Measurements from ENCODE around the gene NUAK1. TPM values are rescaled to one million over a fixed set of nuclear protein-coding genes. Genes with fewer than 3 reads are reported as not detected.

The NUAK1 gene
- total RNA-seq, 1 donor, result 21.7 TPM

- Histone ChIP-seq H3K4me2 (ENCODE audit: insufficient read depth, low read length) (no peak overlapping the region), H4K20me1 (ENCODE audit: insufficient read depth, low read length) (peaks cover 15% of the 10 kb centered on the region), H2AFZ (ENCODE audit: low read length) (no peak overlapping the region), H3K79me2 (ENCODE audit: insufficient read depth, low read length) (peaks cover 32% of the 10 kb centered on the region), H3K9me3 (ENCODE audit: low read depth, low read length) (no peaks in the 10 kb centered on the region), H3K27ac (ENCODE audit: low read depth, low read length) (no peak overlapping the region), H3K27me3 (ENCODE audit: insufficient read depth, low read length) (no peaks in the 10 kb centered on the region), H3K4me1 (ENCODE audit: insufficient read depth, low read length) (peaks cover 32% of the 10 kb centered on the region), H3K4me3 (ENCODE audit: insufficient read depth, low read length) (no peak overlapping the region), H3K36me3 (ENCODE audit: insufficient read depth, low read length) (peaks cover 9% of the 10 kb centered on the region)
- TF ChIP-seq CTCF (IDR thresholded peaks at IDR 0.05; ENCODE audit: extremely low read depth, low read depth, low read length), result no peak
- no peak for DNase-seq (ENCODE audit: insufficient read length, low spot score, missing footprints)
These were observed 31.9 kb downstream of the NUAK1 start for GRCh38 chr12:106106892-106107291.

GRCh38 chr12:106106061-106106566 is 32.6 kb downstream of the NUAK1 start:
- no peak overlapping the region for H3K4me2 ChIP-seq (ENCODE audit: insufficient read depth, low read length)

GRCh38 chr12:106101803-106102202 is 37.0 kb downstream of the NUAK1 start:
- Histone ChIP-seq H3K4me1 (ENCODE audit: insufficient read depth, low read length) (peaks cover 7% of the 10 kb centered on the region), H3K79me2 (ENCODE audit: insufficient read depth, low read length) (peaks cover 1% of the 10 kb centered on the region), H3K36me3 (ENCODE audit: insufficient read depth, low read length) (peaks cover 15% of the 10 kb centered on the region), H3K4me3 (ENCODE audit: insufficient read depth, low read length) (no peak overlapping the region), H4K20me1 (ENCODE audit: insufficient read depth, low read length) (peaks cover 6% of the 10 kb centered on the region), H3K4me2 (ENCODE audit: insufficient read depth, low read length) (no peak overlapping the region), H3K27me3 (ENCODE audit: insufficient read depth, low read length) (no peaks in the 10 kb centered on the region), H3K9me3 (ENCODE audit: low read depth, low read length) (no peaks in the 10 kb centered on the region), H2AFZ (ENCODE audit: low read length) (no peak overlapping the region), H3K27ac (ENCODE audit: low read depth, low read length) (no peak overlapping the region)
- no peak for TF ChIP-seq CTCF (IDR thresholded peaks at IDR 0.05; ENCODE audit: extremely low read depth, low read depth, low read length)
- DNase-seq (ENCODE audit: insufficient read length, low spot score, missing footprints), result no peak

More at GRCh38 chr12:106106061-106106566, 32.6 kb downstream of the NUAK1 start:
- peaks cover 27% of the 10 kb centered on the region for H3K79me2 ChIP-seq (ENCODE audit: insufficient read depth, low read length)
- no peaks in the 10 kb centered on the region for H3K9me3 ChIP-seq (ENCODE audit: low read depth, low read length)
- peaks cover 32% of the 10 kb centered on the region for H3K4me1 ChIP-seq (ENCODE audit: insufficient read depth, low read length)
- no peak overlapping the region for H3K4me3 ChIP-seq (ENCODE audit: insufficient read depth, low read length)
- TF ChIP-seq CTCF (IDR thresholded peaks at IDR 0.05; ENCODE audit: extremely low read depth, low read depth, low read length), result no peak
- H3K36me3 ChIP-seq (ENCODE audit: insufficient read depth, low read length), result peaks cover 9% of the 10 kb centered on the region
- peaks cover 12% of the 10 kb centered on the region for H4K20me1 ChIP-seq (ENCODE audit: insufficient read depth, low read length)
- H3K27ac ChIP-seq (ENCODE audit: low read depth, low read length), result no peak overlapping the region
- no peaks in the 10 kb centered on the region for H3K27me3 ChIP-seq (ENCODE audit: insufficient read depth, low read length)
- DNase-seq (ENCODE audit: insufficient read length, low spot score, missing footprints), result no peak
- H2AFZ ChIP-seq (ENCODE audit: low read length), result no peak overlapping the region

GRCh38 chr12:106098691-106099200 is 40.0 kb downstream of the NUAK1 start:
- peaks cover 20% of the 10 kb centered on the region for H3K36me3 ChIP-seq (ENCODE audit: insufficient read depth, low read length)
- no peaks in the 10 kb centered on the region for H3K27me3 ChIP-seq (ENCODE audit: insufficient read depth, low read length)
- no peak overlapping the region for H3K4me3 ChIP-seq (ENCODE audit: insufficient read depth, low read length)
- DNase-seq (ENCODE audit: insufficient read length, low spot score, missing footprints), result no peak
- H3K9me3 ChIP-seq (ENCODE audit: low read depth, low read length), result no peaks in the 10 kb centered on the region
- H2AFZ ChIP-seq (ENCODE audit: low read length), result no peak overlapping the region
- peaks cover 10% of the 10 kb centered on the region for H3K4me1 ChIP-seq (ENCODE audit: insufficient read depth, low read length)
- H3K4me2 ChIP-seq (ENCODE audit: insufficient read depth, low read length), result no peak overlapping the region
- H4K20me1 ChIP-seq (ENCODE audit: insufficient read depth, low read length), result peaks cover 3% of the 10 kb centered on the region
- H3K79me2 ChIP-seq (ENCODE audit: insufficient read depth, low read length), result no peaks in the 10 kb centered on the region
- TF ChIP-seq CTCF (IDR thresholded peaks at IDR 0.05; ENCODE audit: extremely low read depth, low read depth, low read length), result no peak
- H3K27ac ChIP-seq (ENCODE audit: low read depth, low read length), result no peak overlapping the region

Measured in osteoblast (primary cell).